Kidney (tissue), 14 donors: Measurements from ENCODE around the gene NPHP4. TPM values are rescaled to one million over a fixed set of nuclear protein-coding genes. Genes with fewer than 3 reads are reported as not detected.
"Not testable (repeated sequence)": the region's sequence is repeated elsewhere in the genome, so short reads cannot be mapped to it uniquely, and the experiment has no call there.

ENCODE experiments used
- DNase-seq, 5 donors: peaks; one replicate each; pipeline ENCODE4 v3.0.0-alpha.2; 2013 to 2020
- FAIRE-seq: peaks from 2 replicates; lab custom pipeline; 2012; peaks lifted over from hg19 to GRCh38; lab: Jason Lieb, UNC
- H3K27ac ChIP-seq, 2 donors: one replicate each; pipeline ENCODE4 v1.7.0; 2013; ENCODE audit warnings: low read depth in 2 of 2, low read length in 2 of 2, inconsistent platforms in 1 of 2
- H3K27me3 ChIP-seq: one replicate; pipeline ENCODE4 v1.7.1; 2013; ENCODE audit warnings: low read length, inconsistent platforms; ENCODE audit not compliant: control insufficient read depth, insufficient read depth
- H3K36me3 ChIP-seq, 3 donors: one replicate each; pipeline versions ENCODE4 v1.7.0 to v1.7.1; 2013; ENCODE audit warnings: low read length in 3 of 3, control low read depth in 1 of 3, inconsistent platforms in 1 of 3; ENCODE audit not compliant: insufficient read depth in 3 of 3, control insufficient read depth in 2 of 3
- H3K4me1 ChIP-seq, 3 donors: one replicate each; pipeline versions ENCODE4 v1.7.0 to v1.7.1; 2013; ENCODE audit warnings: low read length in 3 of 3, inconsistent platforms in 1 of 3, low read depth in 1 of 3; ENCODE audit not compliant: control insufficient read depth in 2 of 3, insufficient read depth in 2 of 3
- H3K4me3 ChIP-seq, 3 donors: one replicate each; pipeline versions ENCODE4 v1.7.0 to v1.8.1; 2013; ENCODE audit warnings: low read length in 3 of 3, control low read depth in 1 of 3, inconsistent platforms in 1 of 3
- H3K9ac ChIP-seq, 3 donors: one replicate each; pipeline versions ENCODE4 v1.7.0 to v1.7.1; 2013; ENCODE audit warnings: low read length in 3 of 3, control low read depth in 1 of 3, inconsistent platforms in 1 of 3
- H3K9me3 ChIP-seq, 3 donors: one replicate each; pipeline versions ENCODE4 v1.7.0 to v1.7.1; 2013; ENCODE audit warnings: low read length in 3 of 3, control low read depth in 1 of 3, inconsistent platforms in 1 of 3; ENCODE audit not compliant: control insufficient read depth in 2 of 3, insufficient read depth in 1 of 3
- intact Hi-C: fragments of 100-400 bp; cut with DNase I; formaldehyde crosslinking; loops from one replicate; pipeline ENCODE4 v1.11.1; 2022
- polyA plus RNA-seq: library from polyadenylated mRNA; stranded (reverse); fragments of 350-450 nt; fragmentation: Illumina TruSeq; extraction: RNeasy Lipid Tissue Mini Kit (QIAGEN cat#74804); gene quantifications from one replicate; pipeline ENCODE4 v1.2.3, GENCODE V29; 2014; ENCODE audit warnings: low read depth, low replicate concordance; ENCODE audit not compliant: insufficient read depth
- total RNA-seq: library from RNA; stranded (reverse); fragmentation: NEBNext Ultra II Directional; extraction: Animal tissue kit (Norgen Biotek cat#: 25700); gene quantifications from one replicate; pipeline ENCODE4 v1.2.1, GENCODE V29; 2021
- TF ChIP-seq, protein P1 (sequence below): IDR thresholded peaks from 3 replicates; pipeline ENCODE4 v1.5.1; 2012; ENCODE audit warnings: mild to moderate bottlenecking, moderate library complexity, borderline replicate concordance; ENCODE audit not compliant: insufficient read depth; ENCODE audit errors: extremely low read depth
- donor health status: control.
- donor health status: control.
- donor health status: control.
- donor health status: control.
- donor health status: control.
- donor health status: DM: yes; HTN: yes; CAD: no.
- donor health status: Normal renal cell carcinoma (clear cell type).

NPHP4 gene
- total and polyA plus RNA-seq, 2 donors from 2014 or later: 2.9 to 16.1 TPM

DNA sequence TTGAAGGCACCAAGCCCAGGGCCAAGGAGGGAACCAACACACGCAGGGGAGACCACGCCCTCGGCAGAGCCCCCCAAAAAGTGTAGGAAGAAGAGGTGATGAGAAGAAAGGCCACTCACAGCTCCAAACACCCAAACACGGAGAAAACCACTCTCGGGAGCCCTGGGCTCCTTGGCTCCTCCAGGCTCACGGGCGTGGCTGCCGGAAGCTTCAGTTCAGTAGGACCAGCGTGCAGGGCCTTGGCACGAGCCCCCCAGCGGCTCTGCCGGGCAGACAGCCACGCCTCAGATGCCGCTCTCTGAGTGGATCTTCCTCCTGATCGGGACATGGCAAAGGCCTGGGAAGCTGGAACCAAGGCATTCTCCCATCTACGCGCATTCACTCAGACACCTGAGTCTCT lies 94.0 kb downstream of the NPHP4 start:
- Histone ChIP-seq H3K4me3 (no peak overlapping the region), H3K9ac (no peak overlapping the region), H3K4me1 (peaks cover 0 to 2% (median 0%) of the 10 kb centered on the region in 3 donors), H3K9me3 (no peaks in the 10 kb centered on the region), H3K27me3 (no peaks in the 10 kb centered on the region), H3K36me3 (peaks cover 0 to 2% (median 0%) of the 10 kb centered on the region in 3 donors), H3K27ac (no peak overlapping the region)
- TF ChIP-seq, protein P1, sequence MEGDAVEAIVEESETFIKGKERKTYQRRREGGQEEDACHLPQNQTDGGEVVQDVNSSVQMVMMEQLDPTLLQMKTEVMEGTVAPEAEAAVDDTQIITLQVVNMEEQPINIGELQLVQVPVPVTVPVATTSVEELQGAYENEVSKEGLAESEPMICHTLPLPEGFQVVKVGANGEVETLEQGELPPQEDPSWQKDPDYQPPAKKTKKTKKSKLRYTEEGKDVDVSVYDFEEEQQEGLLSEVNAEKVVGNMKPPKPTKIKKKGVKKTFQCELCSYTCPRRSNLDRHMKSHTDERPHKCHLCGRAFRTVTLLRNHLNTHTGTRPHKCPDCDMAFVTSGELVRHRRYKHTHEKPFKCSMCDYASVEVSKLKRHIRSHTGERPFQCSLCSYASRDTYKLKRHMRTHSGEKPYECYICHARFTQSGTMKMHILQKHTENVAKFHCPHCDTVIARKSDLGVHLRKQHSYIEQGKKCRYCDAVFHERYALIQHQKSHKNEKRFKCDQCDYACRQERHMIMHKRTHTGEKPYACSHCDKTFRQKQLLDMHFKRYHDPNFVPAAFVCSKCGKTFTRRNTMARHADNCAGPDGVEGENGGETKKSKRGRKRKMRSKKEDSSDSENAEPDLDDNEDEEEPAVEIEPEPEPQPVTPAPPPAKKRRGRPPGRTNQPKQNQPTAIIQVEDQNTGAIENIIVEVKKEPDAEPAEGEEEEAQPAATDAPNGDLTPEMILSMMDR: no peak
- FAIRE-seq: no peak
- intact Hi-C loops: no loop called here
- no peak for DNase-seq

DNA sequence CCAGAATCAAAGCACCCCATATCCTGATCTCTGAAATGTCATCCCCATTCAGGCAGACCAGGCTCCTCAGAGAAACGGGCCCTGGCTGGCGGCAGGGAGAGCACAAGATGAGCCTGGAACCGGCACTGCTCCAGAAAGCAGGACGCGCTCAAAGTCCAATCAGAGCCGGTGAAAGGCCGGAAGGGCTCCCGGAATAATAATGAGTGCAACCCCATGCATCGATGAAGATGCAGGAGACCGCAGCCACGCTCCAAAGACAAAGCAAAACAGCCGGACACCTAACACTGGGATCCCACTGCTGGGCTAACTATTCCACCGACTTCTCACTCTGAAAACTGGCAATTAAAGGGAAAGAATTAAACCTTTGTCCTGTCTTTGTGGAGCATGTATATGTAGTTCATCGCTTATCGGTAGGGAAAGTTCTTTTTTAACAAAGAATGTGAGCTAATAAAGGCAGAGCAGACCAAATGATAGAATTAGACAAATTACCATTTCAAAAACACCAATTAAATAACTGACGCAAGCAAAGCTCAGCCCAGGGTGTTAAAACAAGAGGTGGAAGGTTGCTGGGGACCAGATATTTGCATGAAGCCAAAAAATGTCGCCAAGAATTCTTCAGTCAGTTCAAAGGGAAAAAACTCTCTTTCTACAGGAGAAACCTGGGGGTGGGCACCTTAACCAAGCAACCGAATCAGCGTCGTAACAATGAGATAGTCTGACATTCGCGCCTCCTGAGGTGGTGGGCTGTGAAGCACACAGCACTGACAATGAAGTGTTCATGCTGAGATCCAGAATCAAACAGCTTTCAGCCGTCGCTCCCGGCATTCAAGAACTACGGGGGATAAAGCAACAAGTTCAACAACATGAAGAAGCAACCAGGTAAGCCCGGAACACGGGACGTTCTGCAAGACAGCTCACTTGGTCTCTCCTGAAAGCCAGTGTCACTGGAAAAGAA lies 95.2 kb downstream of the NPHP4 start:
- H3K9me3 ChIP-seq: no peaks in the 10 kb centered on the region
- no peaks in the 10 kb centered on the region for H3K27me3 ChIP-seq
- H3K9ac ChIP-seq: no peak overlapping the region
- DNase-seq: peak in 3 of 5 donors; percentile 61 to 67 (median 66)
- TF ChIP-seq, protein P1: no peak
- H3K27ac ChIP-seq: no peak overlapping the region
- FAIRE-seq: no peak
- peaks cover 0 to 2% (median 0%) of the 10 kb centered on the region in 3 donors for H3K4me1 ChIP-seq
- no peak overlapping the region for H3K4me3 ChIP-seq
- intact Hi-C loops: no loop called here
- no peaks in the 10 kb centered on the region for H3K36me3 ChIP-seq

DNA sequence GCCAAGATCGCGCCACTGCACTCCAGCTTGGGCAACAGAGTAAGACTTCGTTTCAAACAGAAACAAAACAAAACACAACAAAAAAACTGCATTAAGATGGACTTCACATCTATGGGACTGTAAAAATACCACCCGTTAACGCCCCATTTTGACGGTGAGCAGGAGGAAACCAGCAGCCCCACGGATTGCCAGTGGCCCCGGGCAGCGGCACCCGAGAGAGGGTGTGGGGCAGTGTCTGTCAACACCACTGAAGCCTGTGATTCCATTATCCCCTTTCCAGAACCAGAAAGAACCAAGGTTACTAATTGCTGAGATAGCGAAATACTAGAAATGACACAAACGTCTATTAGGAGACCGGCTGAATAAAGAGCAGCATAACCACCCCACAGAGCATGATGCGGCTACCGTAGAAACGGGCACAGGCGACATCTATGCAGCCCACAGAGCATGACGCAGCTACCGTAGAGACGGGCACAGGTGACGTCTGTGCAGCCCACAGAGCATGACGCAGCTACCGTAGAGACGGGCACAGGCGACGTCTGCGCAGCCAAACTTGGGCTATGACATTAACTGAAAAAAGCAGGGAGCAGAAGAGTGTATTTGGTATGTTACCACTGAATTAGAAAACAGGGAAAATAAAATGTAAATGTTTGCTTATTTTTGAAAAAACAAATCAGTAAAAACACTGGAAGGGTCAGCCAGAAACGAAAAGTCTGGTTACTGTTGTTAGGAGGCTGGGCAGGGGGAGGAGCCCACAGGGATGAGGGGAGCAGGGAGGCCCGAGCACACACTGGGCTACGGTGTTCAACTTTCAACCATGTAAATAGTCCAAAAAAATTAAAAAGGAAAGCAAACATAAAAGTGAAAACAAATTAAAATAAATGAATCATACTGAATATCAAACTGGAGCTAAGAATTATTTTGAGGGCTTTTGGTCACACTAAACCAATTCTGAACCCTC lies 96.5 kb downstream of the NPHP4 start:
- intact Hi-C loops: no loop called here
- no peak for FAIRE-seq
- DNase-seq: peak in 2 of 5 donors; percentile 24 to 27
- H3K9ac ChIP-seq: no peak overlapping the region
- peaks cover 0 to 2% (median 0%) of the 10 kb centered on the region in 3 donors for H3K4me1 ChIP-seq
- no peak overlapping the region for H3K27ac ChIP-seq
- no peaks in the 10 kb centered on the region for H3K27me3 ChIP-seq
- no peak overlapping the region for H3K4me3 ChIP-seq
- no peaks in the 10 kb centered on the region for H3K9me3 ChIP-seq
- H3K36me3 ChIP-seq: no peaks in the 10 kb centered on the region
- TF ChIP-seq, protein P1: no peak

DNA sequence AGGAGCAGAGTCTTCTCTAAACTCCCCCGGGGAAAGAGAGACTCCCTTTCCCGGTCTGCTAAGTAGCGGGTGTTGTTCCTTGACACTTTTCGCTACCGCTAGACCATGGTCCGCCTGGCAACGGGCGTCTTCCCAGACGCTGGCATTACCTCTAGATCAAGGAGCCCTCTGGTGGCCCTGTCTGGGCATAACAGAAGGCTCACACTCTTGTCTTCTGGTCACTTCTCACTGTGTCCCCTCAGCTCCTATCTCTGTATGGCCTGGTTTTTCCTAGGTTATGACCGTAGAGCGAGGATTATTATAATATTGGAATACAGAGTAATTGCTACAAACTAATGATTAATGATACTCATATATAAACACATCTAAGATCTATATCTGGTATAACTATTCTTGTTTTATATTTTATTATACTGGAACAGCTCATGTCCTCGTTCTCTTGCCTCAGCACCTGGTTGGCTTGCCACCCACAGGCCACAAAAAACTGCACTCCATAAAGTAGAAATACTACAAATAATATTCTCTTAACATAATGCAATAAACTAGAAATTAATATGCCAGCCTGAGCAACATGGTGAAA lies 98.4 kb downstream of the NPHP4 start:
- H3K4me1 ChIP-seq, H3K27ac ChIP-seq, H3K9me3 ChIP-seq, H3K27me3 ChIP-seq, FAIRE-seq, H3K36me3 ChIP-seq, H3K4me3 ChIP-seq, intact Hi-C loops, H3K9ac ChIP-seq: not testable (repeated sequence)
- peak in 1 of 5 donors; percentile 29 for DNase-seq
